ENCODE results near the gene SYNGR2.

DNA sequence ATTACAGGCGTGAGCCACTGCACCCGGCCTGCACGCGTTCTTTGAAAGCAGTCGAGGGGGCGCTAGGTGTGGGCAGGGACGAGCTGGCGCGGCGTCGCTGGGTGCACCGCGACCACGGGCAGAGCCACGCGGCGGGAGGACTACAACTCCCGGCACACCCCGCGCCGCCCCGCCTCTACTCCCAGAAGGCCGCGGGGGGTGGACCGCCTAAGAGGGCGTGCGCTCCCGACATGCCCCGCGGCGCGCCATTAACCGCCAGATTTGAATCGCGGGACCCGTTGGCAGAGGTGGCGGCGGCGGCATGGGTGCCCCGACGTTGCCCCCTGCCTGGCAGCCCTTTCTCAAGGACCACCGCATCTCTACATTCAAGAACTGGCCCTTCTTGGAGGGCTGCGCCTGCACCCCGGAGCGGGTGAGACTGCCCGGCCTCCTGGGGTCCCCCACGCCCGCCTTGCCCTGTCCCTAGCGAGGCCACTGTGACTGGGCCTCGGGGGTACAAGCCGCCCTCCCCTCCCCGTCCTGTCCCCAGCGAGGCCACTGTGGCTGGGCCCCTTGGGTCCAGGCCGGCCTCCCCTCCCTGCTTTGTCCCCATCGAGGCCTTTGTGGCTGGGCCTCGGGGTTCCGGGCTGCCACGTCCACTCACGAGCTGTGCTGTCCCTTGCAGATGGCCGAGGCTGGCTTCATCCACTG is 45.8 kb downstream of the SYNGR2 start, which contains the start of gene BIRC5:
- TF ChIP-seq, protein P1, sequence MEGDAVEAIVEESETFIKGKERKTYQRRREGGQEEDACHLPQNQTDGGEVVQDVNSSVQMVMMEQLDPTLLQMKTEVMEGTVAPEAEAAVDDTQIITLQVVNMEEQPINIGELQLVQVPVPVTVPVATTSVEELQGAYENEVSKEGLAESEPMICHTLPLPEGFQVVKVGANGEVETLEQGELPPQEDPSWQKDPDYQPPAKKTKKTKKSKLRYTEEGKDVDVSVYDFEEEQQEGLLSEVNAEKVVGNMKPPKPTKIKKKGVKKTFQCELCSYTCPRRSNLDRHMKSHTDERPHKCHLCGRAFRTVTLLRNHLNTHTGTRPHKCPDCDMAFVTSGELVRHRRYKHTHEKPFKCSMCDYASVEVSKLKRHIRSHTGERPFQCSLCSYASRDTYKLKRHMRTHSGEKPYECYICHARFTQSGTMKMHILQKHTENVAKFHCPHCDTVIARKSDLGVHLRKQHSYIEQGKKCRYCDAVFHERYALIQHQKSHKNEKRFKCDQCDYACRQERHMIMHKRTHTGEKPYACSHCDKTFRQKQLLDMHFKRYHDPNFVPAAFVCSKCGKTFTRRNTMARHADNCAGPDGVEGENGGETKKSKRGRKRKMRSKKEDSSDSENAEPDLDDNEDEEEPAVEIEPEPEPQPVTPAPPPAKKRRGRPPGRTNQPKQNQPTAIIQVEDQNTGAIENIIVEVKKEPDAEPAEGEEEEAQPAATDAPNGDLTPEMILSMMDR (IDR thresholded peaks at IDR 0.05) = no peak
- no peak for TF ChIP-seq POLR2A (IDR thresholded peaks at IDR 0.05)
